HEK293 (cell line): ENCODE results near the gene S100A3.
"Not testable (repeated sequence)": the region's sequence is repeated elsewhere in the genome, so short reads cannot be mapped to it uniquely, and the experiment has no call there.

Experiments used
- CTCF ChIA-PET: fragments of 350-600 bp; formaldehyde crosslinking; extraction: SDS; loops from one replicate; lab custom pipeline; 2021; ENCODE audit warnings: antibody characterized with exemption; lab: Yijun Ruan, JAX
- POLR2A ChIA-PET: fragments of 300-600 bp; formaldehyde crosslinking; extraction: SDS; loops from one replicate; lab custom pipeline; 2020; ENCODE audit warnings: antibody characterized with exemption, inconsistent platforms; lab: Yijun Ruan, JAX
- H3K27ac ChIP-seq: fragments of 200-500 bp; sonication (Bioruptor generic); 2 replicates; pipeline ENCODE4 v1.5.1; 2014; ENCODE audit warnings: low read depth, low read length, control low read depth, inconsistent platforms; ENCODE audit errors: extremely low read depth
- H3K36me3 ChIP-seq, 2 experiments: fragments of 200-500 bp in 1 of 2; sonication (Bioruptor generic) in 1 of 2; 1 replicate in 1 of 2; 2 replicates in 1 of 2; pipeline ENCODE4 v1.5.1; 2014 to 2017; ENCODE audit warnings: inconsistent platforms in 2 of 2, low read length in 2 of 2; ENCODE audit not compliant: control insufficient read depth in 2 of 2, insufficient read depth in 1 of 2
- H3K4me1 ChIP-seq: fragments of 200-500 bp; sonication (Bioruptor generic); 2 replicates; pipeline ENCODE4 v1.5.1; 2014; ENCODE audit warnings: mild to moderate bottlenecking, low read length, inconsistent platforms; ENCODE audit not compliant: control insufficient read depth, insufficient read depth
- H3K4me3 ChIP-seq: 2 replicates; pipeline ENCODE4 v1.5.1; 2011; ENCODE audit warnings: low read depth, mild to moderate bottlenecking, control low read depth, low read length, moderate library complexity
- H3K9me3 ChIP-seq: fragments of 200-500 bp; sonication (Bioruptor generic); 2 replicates; pipeline ENCODE4 v1.5.1; 2014; ENCODE audit warnings: low read depth, low read length, inconsistent platforms; ENCODE audit not compliant: control insufficient read depth, insufficient read depth
- BCL6B ChIP-seq: fragments of 450-650 bp; formaldehyde crosslinking; IDR thresholded peaks from 2 replicates; pipeline ENCODE4 v1.5.1; 2017; ENCODE audit warnings: missing biosample characterization, missing genetic modification characterization
- GLI4 ChIP-seq: fragments of 450-650 bp; formaldehyde crosslinking; IDR thresholded peaks from 2 replicates; pipeline ENCODE4 v1.5.1; 2016; ENCODE audit warnings: missing biosample characterization, missing genetic modification characterization
- HOXD13 ChIP-seq: sonication (generic); formaldehyde crosslinking; IDR thresholded peaks from 2 replicates; pipeline ENCODE4 v1.8.0; 2022; ENCODE audit warnings: missing genetic modification reagents, borderline replicate concordance
- KLF1 ChIP-seq: fragments of 450-650 bp; formaldehyde crosslinking; IDR thresholded peaks from 2 replicates; pipeline ENCODE4 v1.5.1; 2016; ENCODE audit warnings: missing biosample characterization, missing genetic modification characterization
- KLF17 ChIP-seq: fragments of 450-650 bp; formaldehyde crosslinking; IDR thresholded peaks from 2 replicates; pipeline ENCODE4 v1.5.1; 2016; ENCODE audit warnings: missing biosample characterization, missing genetic modification characterization
- PRDM4 ChIP-seq: fragments of 450-650 bp; formaldehyde crosslinking; IDR thresholded peaks from 2 replicates; pipeline ENCODE4 v1.5.1; 2017; ENCODE audit warnings: missing biosample characterization, missing genetic modification characterization
- ZNF112 ChIP-seq: fragments of 450-650 bp; formaldehyde crosslinking; IDR thresholded peaks from 2 replicates; pipeline ENCODE4 v1.5.0; 2017; ENCODE audit warnings: missing biosample characterization, missing genetic modification characterization
- ZNF274 ChIP-seq, 2 experiments: fragments of 200-500 bp in 1 of 2; fragments of 450-650 bp in 1 of 2; sonication (Bioruptor generic) in 1 of 2; formaldehyde crosslinking in 1 of 2; IDR thresholded peaks; 2 replicates each; pipeline versions ENCODE4 v1.5.1 to v1.6.1; 2014 to 2016; ENCODE audit warnings: borderline replicate concordance in 1 of 2, inconsistent platforms in 1 of 2, low read length in 1 of 2, missing biosample characterization in 1 of 2, missing genetic modification characterization in 1 of 2
- ZNF335 ChIP-seq: fragments of 450-650 bp; formaldehyde crosslinking; conservative IDR thresholded peaks from 2 replicates; pipeline ENCODE4 v1.5.1; 2016; ENCODE audit warnings: missing biosample characterization, missing genetic modification characterization
- ZNF529 ChIP-seq: fragments of 450-650 bp; formaldehyde crosslinking; IDR thresholded peaks from 2 replicates; pipeline ENCODE4 v1.5.1; 2017; ENCODE audit warnings: missing genetic modification characterization, missing biosample characterization; ENCODE audit not compliant: insufficient replicate concordance
- ZNF544 ChIP-seq: fragments of 450-650 bp; formaldehyde crosslinking; IDR thresholded peaks from 2 replicates; pipeline ENCODE4 v1.5.0; 2017; ENCODE audit warnings: missing biosample characterization, missing genetic modification characterization
- ZNF623 ChIP-seq: fragments of 450-650 bp; formaldehyde crosslinking; IDR thresholded peaks from 2 replicates; pipeline ENCODE4 v1.5.1; 2016; ENCODE audit warnings: missing biosample characterization, missing genetic modification characterization
- ZNF747 ChIP-seq: fragments of 450-650 bp; formaldehyde crosslinking; IDR thresholded peaks from 2 replicates; pipeline ENCODE4 v1.5.1; 2016; ENCODE audit warnings: missing biosample characterization, missing genetic modification characterization
- ZNF776 ChIP-seq: fragments of 450-650 bp; formaldehyde crosslinking; IDR thresholded peaks from 2 replicates; pipeline ENCODE4 v1.5.0; 2017; ENCODE audit warnings: missing biosample characterization, missing genetic modification characterization, borderline replicate concordance
- ZNF837 ChIP-seq: fragments of 450-650 bp; formaldehyde crosslinking; IDR thresholded peaks from 2 replicates; pipeline ENCODE4 v1.5.1; 2016; ENCODE audit warnings: missing biosample characterization, missing genetic modification characterization

The S100A3 gene

GRCh38 chr1:153562021-153562420 is 13.0 kb upstream of the S100A3 start:
- ChIA-PET POLR2A (interaction anchor here (0.6 to 0.9 kb wide), 2 partner anchors 16 to 17 kb away, joined by 3 to 6 read pairs; no protein-coding TSS in a partner anchor), CTCF (interaction anchor here (0.5 to 1.4 kb wide), 6 partner anchors 10 to 116 kb away, joined by 3 read pairs; partner anchors contain the start of genes NPR1 and S100A13)
- not testable (repeated sequence) for H3K9me3 ChIP-seq, H3K4me1 ChIP-seq, H3K4me3 ChIP-seq, H3K27ac ChIP-seq, H3K36me3 ChIP-seq
- TF ChIP-seq KLF1 (tag by site-specific recombination), result peak; percentile 59; the same call in 1 of the 2 replicates

GRCh38 chr1:153561466-153561985 is 12.5 kb upstream of the S100A3 start:
- no peak for TF ChIP-seq HOXD13
- Histone ChIP-seq H3K4me1 (peaks cover 4% of the 10 kb centered on the region), H3K9me3 (no peaks in the 10 kb centered on the region), H3K27ac (no peak overlapping the region), H3K36me3 (no peaks in the 10 kb centered on the region), H3K4me3 (no peak overlapping the region)
- ChIA-PET POLR2A (no interaction called here), CTCF (interaction anchor here (0.5 to 1.4 kb wide), 9 partner anchors 11 to 414 kb away, joined by 3 to 5 read pairs (median 3); partner anchors contain the start of genes NPR1 and S100A13)

GRCh38 chr1:153560771-153561465 is 11.9 kb upstream of the S100A3 start:
- ChIA-PET POLR2A (no interaction called here), CTCF (interaction anchor here (0.5 to 1.4 kb wide), 6 partner anchors 12 to 1400 kb away, joined by 3 to 5 read pairs (median 3); no protein-coding TSS in a partner anchor)
- peaks cover 2% of the 10 kb centered on the region; the same call in 1 of the 2 replicates for H3K4me1 ChIP-seq
- no peak overlapping the region for H3K27ac ChIP-seq
- H3K36me3 ChIP-seq, result no peaks in the 10 kb centered on the region
- H3K9me3 ChIP-seq, result no peaks in the 10 kb centered on the region
- TF ChIP-seq ZNF623 (tag by site-specific recombination) (no peak), ZNF747 (tag by site-specific recombination) (no peak), ZNF837 (tag by site-specific recombination) (no peak), ZNF335 (no peak), GLI4 (tag by site-specific recombination) (no peak), ZNF776 (tag by site-specific recombination) (no peak), ZNF544 (tag by site-specific recombination) (no peak), ZNF274 (IDR thresholded peaks at IDR 0.05; ENCODE audit: low read length) (no peak), ZNF274 (tag by site-specific recombination; IDR thresholded peaks at IDR 0.05; ENCODE audit: borderline replicate concordance) (no peak), KLF17 (tag by site-specific recombination) (no peak), ZNF112 (no peak)
- TF ChIP-seq, all 188 proteins: peak for 0
- no peak overlapping the region for H3K4me3 ChIP-seq

- no peak overlapping the region for H3K27ac ChIP-seq
- POLR2A ChIA-PET, result no interaction called here
- CTCF ChIA-PET, result interaction anchor here (0.7 to 1.3 kb wide), 3 partner anchors 26 to 1401 kb away, joined by 3 to 5 read pairs (median 3); no protein-coding TSS in a partner anchor
Observed at GRCh38 chr1:153560241-153560640, 11.2 kb upstream of the S100A3 start.

More at GRCh38 chr1:153560241-153560640, 11.2 kb upstream of the S100A3 start:
- TF ChIP-seq ZNF529, result no peak
- TF ChIP-seq BCL6B (tag by site-specific recombination), result no peak
- no peak for TF ChIP-seq PRDM4 (tag by site-specific recombination)
- TF ChIP-seq, all 188 proteins: peak for 0
- Histone ChIP-seq H3K9me3 (no peaks in the 10 kb centered on the region), H3K4me3 (no peak overlapping the region), H3K36me3 (no peaks in the 10 kb centered on the region), H3K4me1 (no peaks in the 10 kb centered on the region)
